Activated CD8-positive, alpha-beta memory T cell treated with anti-CD3 and anti-CD28 coated beads for 4 hours (primary cell): ENCODE results near the gene FAM174B.

ENCODE experiments used
- DNase-seq, 2 donors: peaks; one replicate each; pipeline ENCODE4 v3.0.0-alpha.2; 2020; ENCODE audit warnings: low read depth in 2 of 2

The FAM174B gene

DNA sequence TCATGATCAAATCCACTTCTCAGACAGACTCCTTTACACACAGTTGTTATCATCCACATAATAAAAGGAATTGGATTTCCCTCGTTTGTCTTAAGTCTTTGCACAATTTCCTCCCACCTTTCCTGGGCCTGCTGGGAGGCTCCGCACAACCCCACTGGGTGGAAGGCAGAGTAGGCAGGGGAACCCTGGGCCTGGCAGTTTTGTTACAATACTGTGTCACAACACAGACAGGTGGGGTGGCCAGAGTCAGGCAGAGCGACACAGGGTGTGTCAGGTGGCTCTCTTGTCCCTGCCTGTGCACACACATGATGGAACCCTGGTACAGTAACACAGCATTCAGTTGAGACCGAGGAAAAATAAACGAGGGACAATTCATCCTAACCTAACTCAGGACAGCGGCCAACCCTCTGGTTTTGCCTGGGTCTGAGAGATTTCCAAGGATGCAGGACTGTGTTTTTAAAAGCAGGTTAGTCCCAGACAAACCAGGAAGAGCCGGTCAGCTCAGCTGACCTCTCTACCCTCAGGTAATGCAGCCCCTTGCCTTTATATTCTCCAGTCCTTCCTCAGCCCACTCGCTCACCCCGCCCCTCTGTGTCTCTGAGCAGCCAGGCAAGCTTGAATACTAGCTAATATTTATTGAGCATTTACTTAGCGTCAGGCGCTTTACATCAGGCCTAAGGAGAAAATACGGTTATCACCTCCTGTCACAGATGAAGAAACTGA, 8.8 kb upstream of the FAM174B start:
- no peak for DNase-seq

- no peak for DNase-seq
Measured at GRCh38 chr15:92663250-92663951, 7.8 kb upstream of the FAM174B start.

GRCh38 chr15:92662762-92663161, 7.2 kb upstream of the FAM174B start:
- no peak for DNase-seq

DNA sequence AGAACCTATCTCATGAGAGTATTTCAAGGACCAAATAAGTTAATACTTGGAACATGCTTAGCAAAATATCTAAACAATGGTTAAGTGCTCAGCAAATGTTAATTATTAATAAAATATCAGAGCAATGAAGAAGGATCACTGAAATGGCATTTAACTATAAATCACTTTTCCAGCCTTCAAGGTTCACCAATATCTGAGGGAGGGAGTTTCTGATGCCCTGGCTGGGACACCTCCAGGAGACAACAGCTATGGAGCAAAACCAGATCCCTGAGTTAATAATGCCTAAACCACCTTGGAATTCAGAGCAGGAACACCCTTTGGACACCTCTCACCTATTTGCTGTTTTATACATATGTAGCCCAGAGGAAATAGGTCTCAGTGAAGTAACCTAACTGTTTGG, 6.4 kb upstream of the FAM174B start:
- no peak for DNase-seq

GRCh38 chr15:92661069-92661468, 5.5 kb upstream of the FAM174B start:
- no peak for DNase-seq

DNA sequence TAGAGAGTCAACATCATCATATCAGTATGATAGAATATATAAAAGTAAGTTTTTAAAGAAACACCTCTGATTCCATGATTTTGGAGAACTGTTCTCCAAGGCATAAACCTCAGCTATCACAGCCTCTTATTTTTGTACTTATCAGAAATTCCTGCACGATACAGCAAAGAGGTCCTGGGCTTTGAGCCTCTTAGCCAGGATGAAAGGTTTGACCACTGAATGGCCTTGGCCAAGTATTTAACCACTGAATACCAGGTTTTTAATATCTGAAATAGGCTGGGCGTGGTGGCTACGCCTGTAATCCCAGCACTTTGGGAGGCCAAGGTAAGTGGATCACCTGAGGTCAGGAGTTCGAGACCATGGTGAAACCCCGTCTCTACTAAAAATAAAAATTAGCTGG, 1.9 kb upstream of the FAM174B start:
- no peak for DNase-seq

GRCh38 chr15:92656089-92656488, 514 bp upstream of the FAM174B start:
- DNase-seq = no peak

DNA sequence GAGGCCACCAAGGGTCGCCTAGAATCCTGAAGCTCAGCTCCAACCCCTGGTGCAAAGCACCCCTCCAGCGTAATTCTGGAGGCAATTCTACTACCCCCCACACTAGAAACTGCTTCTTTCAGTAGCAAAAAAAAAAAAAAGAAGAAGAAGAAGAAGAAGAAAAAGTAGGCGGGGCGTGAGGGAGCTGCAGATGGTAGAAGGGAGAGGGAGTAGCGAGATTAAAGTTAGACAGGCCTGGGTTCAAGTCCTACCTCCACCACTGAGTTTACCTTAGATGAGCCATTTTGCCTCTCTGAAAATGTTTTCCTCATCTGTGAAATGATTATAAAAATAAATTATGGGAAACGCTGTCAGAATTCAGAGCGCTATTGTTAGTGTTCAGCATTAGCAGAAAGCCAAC, 913 bp downstream of the FAM174B start:
- DNase-seq = no peak

DNA sequence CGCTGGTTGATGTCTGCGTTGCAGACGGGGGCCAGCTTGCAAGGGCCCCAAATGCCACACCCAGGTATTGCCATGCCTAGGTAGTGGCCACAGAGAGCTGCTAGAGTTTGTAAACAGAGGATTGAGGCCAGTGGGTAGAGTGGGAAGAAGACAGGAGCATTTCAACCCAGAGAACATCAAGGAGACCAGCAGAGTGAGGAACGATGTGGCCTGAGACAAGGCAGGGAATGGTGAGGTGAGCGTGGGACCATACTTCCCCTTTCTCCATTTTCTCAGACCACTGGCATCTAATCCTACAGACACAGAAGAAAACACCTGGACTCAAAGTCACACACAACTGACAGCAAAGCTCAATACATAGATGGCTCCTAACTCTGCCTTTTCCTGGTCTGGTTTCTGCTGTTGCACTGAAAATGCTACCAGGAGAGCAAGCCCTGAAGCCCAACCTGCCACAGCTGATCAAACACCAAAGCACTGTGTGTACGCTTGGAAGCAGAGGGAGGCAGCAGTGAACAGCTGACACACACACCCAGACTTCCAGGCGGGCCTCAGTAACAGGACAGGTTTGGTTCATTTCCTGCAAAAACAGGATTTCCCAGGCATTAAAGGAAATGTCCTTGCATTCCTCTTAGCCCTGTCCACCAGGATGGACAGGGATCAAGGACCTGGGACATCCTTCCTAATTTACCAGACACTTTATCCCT, 1.6 kb downstream of the FAM174B start:
- no peak for DNase-seq

DNA sequence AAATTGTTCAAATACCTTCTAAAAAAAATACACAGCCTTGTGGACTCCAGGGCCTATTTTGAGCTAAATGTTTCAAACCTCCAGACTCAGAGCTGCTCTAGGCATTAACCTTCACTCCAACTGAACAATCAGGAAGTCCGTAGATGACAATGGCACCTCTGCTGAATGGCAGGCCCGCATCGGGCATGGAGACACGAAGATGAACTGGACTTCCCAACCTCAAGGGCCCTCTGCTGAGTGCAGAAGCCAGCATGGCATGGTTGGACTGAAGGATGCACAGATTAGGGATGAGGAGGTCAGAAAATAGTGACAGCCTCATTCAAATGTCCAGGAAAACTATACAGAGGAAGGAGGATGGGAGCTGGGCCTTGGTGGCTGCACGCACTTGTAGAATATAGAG, 2.2 kb downstream of the FAM174B start:
- no peak for DNase-seq

GRCh38 chr15:92652576-92652966, 3.0 kb downstream of the FAM174B start:
- DNase-seq = no peak

- no peak for DNase-seq
Measured at GRCh38 chr15:92651877-92652575, 3.5 kb downstream of the FAM174B start.

GRCh38 chr15:92650966-92651365, 4.6 kb downstream of the FAM174B start:
- no peak for DNase-seq

DNA sequence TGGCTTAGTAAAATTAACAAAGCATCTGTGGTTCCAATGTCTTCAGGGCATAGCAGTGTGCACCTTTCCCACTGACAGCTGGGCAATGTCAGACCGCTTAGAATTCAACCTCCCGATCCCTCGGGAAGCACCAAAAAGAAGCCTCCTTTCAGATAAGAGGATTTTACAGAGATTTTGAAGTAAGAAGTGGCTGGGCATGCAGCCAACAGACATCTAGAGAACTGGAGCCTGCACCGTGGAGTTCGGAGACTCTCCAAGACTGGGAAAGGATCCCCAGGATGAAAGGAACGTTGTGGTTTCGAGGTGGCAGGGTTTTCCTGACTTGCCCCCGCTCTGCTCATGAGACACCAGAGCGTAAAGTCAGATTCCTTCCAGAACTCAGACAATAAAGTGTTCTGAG, 5.3 kb downstream of the FAM174B start:
- DNase-seq = no peak

DNA sequence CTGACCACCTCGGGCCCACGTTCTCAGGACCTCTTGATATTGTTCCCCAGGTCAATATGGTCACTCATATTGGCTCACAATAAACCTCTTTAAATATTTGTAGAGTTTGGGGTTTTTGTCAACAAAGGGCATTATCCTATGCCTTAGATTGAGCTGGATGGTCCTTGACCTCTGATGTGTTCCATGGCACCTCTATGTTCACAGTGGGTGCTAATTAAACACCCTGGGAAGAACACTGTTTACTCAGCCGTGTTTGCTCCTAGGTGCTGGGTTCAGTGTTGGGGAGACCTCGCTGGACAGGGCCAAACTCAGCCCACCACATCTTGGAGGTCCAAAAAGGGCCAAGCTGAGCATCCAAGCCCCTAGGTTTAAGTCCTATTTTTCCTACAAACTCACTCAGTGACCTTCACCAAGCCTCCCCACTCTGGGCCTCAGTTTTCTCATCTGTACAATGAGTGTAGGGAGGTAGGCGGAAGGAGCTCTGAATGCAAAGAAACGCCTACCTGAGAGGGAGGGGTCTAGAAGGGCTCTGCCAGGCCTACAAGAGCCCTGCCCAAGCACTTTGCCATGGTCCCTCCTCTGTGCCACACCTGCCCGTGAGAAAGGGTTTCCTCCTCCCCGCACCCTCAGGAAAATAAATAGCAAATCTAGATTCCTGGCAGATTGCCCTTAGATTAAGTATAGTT, 7.2 kb downstream of the FAM174B start:
- no peak for DNase-seq

GRCh38 chr15:92647467-92648163, 8.0 kb downstream of the FAM174B start:
- DNase-seq = no peak

DNA sequence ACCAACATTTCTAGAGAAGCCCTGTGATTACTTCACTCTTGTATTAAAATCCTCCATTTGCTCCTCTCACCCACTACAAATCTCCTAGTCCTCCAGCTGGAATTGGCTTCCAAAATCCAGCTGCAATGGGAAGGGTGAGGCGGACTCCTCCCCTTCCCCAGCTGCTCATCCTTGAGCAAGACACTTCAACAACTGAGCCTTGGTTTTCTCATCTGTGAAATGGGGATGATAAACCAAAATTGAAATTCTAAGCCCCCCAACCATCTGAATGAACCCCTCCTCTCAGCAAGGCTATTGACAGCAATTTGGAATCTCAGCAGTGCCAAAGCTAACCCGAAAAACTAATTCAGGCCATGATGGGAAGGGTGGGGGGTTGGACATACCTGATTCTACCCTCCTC, 9.4 kb downstream of the FAM174B start:
- no peak for DNase-seq

DNA sequence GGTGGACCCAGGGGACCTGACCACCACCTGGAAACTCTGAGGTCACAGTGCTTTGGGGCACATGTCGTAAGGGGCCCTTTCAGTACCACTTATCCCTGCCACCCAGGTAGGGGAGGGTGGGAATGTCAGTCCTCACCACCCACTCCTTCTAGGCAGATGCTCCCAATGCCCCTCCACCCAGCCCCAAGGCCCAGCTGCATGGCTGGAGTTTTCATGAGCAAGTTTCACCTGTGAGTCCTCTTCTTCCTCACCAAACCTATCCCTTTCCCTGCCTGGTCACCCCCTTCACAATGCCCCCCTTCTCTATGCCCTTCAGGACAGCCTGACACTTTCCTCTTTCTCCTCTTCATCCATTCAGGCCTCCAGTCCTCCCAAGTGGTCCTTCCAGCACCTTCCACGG, 9.8 kb downstream of the FAM174B start:
- no peak for DNase-seq

DNA sequence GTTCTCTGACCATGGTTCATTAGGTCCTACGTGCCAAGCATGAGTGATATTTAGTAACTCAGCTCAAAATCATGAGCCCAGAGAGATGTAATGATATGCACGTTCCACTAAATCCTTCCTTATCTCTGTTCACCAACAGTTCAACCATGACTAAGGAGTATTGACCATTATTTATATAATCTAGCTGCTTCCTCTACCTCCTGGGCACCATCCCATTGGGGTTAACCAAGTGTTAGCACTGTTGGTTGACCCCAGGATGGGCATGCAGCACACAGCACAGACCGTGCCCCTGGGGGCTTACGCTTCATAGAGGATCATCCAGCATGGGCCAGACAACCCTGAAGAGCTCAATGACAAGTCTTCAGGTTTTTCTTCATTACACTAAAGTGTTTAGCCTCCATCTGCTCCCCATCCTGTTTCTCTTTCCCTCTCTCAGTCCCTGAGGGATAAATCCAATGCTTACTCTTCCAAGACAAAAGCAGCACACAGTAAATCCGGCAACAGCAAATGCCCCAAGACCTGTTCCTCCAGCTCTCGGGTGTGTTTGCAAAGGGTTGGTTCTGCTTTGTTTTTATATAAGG, 10.4 kb downstream of the FAM174B start:
- DNase-seq = no peak

DNA sequence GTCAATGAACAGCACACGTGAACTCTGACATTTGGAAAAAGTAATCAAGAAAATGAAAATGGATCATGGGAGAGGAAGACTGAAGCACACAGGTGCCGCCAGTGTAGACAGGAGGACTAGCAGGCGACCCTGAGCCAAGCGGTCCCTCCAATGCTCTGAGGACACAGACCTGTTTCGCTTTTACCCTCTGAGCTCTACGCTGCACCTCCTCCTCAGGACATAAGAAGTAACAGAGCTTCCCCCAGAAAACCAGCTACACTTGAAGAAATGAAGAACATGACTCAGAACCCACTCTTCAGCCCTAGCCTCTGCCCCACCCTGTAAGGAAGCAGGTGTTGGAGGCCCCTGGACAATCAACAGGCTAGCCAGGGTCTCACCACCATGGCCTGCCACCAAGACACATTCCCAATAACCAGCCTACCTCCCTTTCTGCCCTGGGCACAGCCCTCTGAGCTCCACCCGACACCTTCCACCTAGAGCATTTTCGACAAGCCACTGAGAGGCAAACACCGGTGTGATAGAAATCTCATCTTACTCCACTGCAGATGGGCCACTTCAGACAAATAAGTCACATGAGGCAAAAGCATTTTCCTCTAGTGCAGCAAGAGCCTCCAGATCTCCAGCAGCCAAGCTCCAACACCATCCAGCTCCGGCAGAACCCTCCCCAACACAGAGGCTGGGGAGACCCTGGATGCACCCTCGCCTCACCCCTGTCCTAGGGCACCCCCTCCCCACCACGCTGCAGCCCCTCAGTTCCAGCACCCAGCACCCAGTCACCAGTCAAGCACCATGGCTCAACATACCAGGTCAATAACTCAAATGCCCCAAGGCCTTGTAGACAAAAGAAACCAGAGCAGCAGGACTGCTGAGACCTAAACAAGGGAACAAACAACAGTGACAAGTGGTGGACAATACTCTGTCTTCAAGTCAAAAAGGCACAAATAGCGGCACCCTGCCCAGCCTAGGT, 11.4 kb downstream of the FAM174B start:
- no peak for DNase-seq
